ENCODE results near the gene EVA1B.

GRCh38 chr1:36298640-36299039 is 24.8 kb downstream of the EVA1B start:
- TF ChIP-seq POLR2AphosphoS5 (IDR thresholded peaks at IDR 0.05) (no peak), EP300 (IDR thresholded peaks at IDR 0.05) (no peak)

Data from gastroesophageal sphincter (tissue), 2 donors.